Measurements from ENCODE around the gene EXOG.

GRCh38 chr3:38549486-38549885 is 53.3 kb downstream of the EXOG start:
- TF ChIP-seq POLR2A (IDR thresholded peaks at IDR 0.05), result no peak
- TF ChIP-seq, protein P1, sequence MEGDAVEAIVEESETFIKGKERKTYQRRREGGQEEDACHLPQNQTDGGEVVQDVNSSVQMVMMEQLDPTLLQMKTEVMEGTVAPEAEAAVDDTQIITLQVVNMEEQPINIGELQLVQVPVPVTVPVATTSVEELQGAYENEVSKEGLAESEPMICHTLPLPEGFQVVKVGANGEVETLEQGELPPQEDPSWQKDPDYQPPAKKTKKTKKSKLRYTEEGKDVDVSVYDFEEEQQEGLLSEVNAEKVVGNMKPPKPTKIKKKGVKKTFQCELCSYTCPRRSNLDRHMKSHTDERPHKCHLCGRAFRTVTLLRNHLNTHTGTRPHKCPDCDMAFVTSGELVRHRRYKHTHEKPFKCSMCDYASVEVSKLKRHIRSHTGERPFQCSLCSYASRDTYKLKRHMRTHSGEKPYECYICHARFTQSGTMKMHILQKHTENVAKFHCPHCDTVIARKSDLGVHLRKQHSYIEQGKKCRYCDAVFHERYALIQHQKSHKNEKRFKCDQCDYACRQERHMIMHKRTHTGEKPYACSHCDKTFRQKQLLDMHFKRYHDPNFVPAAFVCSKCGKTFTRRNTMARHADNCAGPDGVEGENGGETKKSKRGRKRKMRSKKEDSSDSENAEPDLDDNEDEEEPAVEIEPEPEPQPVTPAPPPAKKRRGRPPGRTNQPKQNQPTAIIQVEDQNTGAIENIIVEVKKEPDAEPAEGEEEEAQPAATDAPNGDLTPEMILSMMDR (IDR thresholded peaks at IDR 0.05), result no peak
